Retinal pigment epithelial cell (primary cell): Measurements from ENCODE around the gene KRTAP22-2.

Source experiments
- DNase-seq: peaks from one replicate; pipeline ENCODE4 v3.0.0-alpha.2; 2010; ENCODE audit warnings: low read depth
- H3K4me3 ChIP-seq: 2 replicates; pipeline ENCODE4 v1.5.1; 2011; ENCODE audit warnings: mild to moderate bottlenecking, low read length, control low read depth, moderate library complexity
- TF ChIP-seq, protein P1 (sequence below): conservative IDR thresholded peaks from 2 replicates; pipeline ENCODE4 v1.5.1; 2011; ENCODE audit warnings: low read depth, low read length, control low read depth, inconsistent platforms

Gene KRTAP22-2

DNA sequence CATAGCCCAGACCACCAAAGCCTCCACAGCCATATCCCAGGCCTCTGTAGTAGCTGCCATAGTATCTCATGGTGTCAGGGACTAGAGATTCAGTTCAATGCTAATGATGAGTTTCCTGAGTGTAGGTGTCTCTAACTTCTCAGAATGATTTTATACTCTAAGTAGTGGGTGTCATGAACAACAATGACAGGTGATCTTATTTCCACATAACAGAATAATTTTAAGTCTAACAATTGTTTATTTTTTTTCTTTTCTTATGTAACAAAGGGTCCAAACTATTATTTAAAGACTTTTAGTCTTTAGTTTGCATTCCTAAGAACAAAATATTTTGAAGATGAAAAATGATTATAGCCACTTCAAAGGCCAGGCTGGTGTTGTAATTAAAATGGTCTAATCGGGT is 48.4 kb downstream of the KRTAP22-2 start, which contains the start of gene KRTAP19-6:
TSS of gene KRTAP19-6 (minus strand) at position 101 of the 400 bp plus-strand sequence. CDS start at position 70, 31 bp downstream.
- TF ChIP-seq, protein P1, sequence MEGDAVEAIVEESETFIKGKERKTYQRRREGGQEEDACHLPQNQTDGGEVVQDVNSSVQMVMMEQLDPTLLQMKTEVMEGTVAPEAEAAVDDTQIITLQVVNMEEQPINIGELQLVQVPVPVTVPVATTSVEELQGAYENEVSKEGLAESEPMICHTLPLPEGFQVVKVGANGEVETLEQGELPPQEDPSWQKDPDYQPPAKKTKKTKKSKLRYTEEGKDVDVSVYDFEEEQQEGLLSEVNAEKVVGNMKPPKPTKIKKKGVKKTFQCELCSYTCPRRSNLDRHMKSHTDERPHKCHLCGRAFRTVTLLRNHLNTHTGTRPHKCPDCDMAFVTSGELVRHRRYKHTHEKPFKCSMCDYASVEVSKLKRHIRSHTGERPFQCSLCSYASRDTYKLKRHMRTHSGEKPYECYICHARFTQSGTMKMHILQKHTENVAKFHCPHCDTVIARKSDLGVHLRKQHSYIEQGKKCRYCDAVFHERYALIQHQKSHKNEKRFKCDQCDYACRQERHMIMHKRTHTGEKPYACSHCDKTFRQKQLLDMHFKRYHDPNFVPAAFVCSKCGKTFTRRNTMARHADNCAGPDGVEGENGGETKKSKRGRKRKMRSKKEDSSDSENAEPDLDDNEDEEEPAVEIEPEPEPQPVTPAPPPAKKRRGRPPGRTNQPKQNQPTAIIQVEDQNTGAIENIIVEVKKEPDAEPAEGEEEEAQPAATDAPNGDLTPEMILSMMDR = no peak
- H3K4me3 ChIP-seq = no peak within 1 kb of the TSS
- DNase-seq = no peak
